Tibial nerve (tissue), 4 donors: ENCODE results near the gene MOCS1. TPM values are rescaled to one million over a fixed set of nuclear protein-coding genes. Genes with fewer than 3 reads are reported as not detected.

Experiments used
- DNase-seq, 2 donors: peaks; one replicate each; pipeline ENCODE4 v3.0.0-alpha.2; 2019; ENCODE audit warnings: low spot score in 2 of 2
- H3K27ac ChIP-seq, 4 donors: fragments of 200-600 bp; sonication (generic) in 3 of 4; one replicate each; pipeline ENCODE4 v1.5.1; 2017 to 2019; ENCODE audit warnings: mild to moderate bottlenecking in 1 of 4
- H3K27me3 ChIP-seq, 2 donors: fragments of 200-600 bp; sonication (generic) in 1 of 2; one replicate each; pipeline versions ENCODE4 v1.5.1 to v1.6.0; 2017 to 2019
- H3K36me3 ChIP-seq, 3 donors: fragments of 200-600 bp; sonication (generic); one replicate each; pipeline ENCODE4 v1.5.1; 2018 to 2019
- H3K4me1 ChIP-seq, 4 donors: fragments of 200-600 bp; sonication (generic) in 3 of 4; one replicate each; pipeline ENCODE4 v1.5.1; 2017 to 2019
- H3K4me3 ChIP-seq, 4 donors: fragments of 200-600 bp; sonication (generic) in 3 of 4; one replicate each; pipeline ENCODE4 v1.5.1; 2017 to 2019; ENCODE audit warnings: mild to moderate bottlenecking in 1 of 4, moderate library complexity in 1 of 4
- H3K9me3 ChIP-seq, 4 donors: fragments of 200-600 bp; sonication (generic) in 3 of 4; one replicate each; pipeline ENCODE4 v1.5.1; 2017 to 2019
- EP300 ChIP-seq, 2 donors: sonication (generic); formaldehyde crosslinking; IDR thresholded peaks; one replicate each; pipeline ENCODE4 v1.6.1; 2017; ENCODE audit warnings: antibody characterized with exemption in 2 of 2, mild to moderate bottlenecking in 1 of 2
- POLR2A ChIP-seq, 2 donors: fragments of 450-650 bp; IDR thresholded peaks; one replicate each; pipeline ENCODE4 v1.6.1; 2017; ENCODE audit warnings: antibody characterized with exemption in 2 of 2, mild to moderate bottlenecking in 2 of 2, moderate library complexity in 2 of 2
- WGBS, 2 donors: methylation state at CpG; one replicate each; pipeline ENCODE4 v1.1.5; 2018; 5-methylcytosine and 5-hydroxymethylcytosine counted together
- total RNA-seq, 4 donors: library from RNA; depleted of rRNA; stranded (reverse); fragments of >200 nt; gene quantifications; one replicate each; pipeline ENCODE4 v1.1.0, GENCODE V29; 2016
- TF ChIP-seq, protein P1 (sequence below), 5 experiments: fragments of 200-600 bp in 3 of 5; fragments of 450-650 bp in 2 of 5; sonication (generic) in 3 of 5; IDR thresholded peaks; one replicate each; pipeline ENCODE4 v1.5.1; 2016 to 2019; ENCODE audit warnings: antibody characterized with exemption in 5 of 5, mild to moderate bottlenecking in 3 of 5, moderate library complexity in 2 of 5

MOCS1 gene
- total RNA-seq, 4 donors from 2014 or later = 56.7 to 103 (median 71.0) TPM

DNA sequence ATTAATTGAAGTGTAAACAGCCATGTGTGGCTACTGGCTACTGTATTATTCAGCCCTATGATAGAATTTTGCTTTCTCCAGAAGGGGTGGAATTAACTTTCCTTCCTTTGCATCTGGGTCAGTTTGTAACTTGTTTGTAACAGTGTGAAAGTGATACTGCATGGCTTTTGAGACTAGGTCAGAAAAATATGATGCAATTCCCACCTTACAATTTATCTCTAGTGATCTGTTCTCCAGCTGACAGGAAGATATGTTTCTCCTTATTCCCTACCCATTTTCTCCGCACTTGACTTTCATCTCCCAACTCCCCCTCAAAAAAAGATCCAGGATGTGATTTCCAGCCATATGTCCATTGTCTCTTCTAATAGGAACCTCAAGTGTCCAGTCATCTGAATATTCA, 2.6 kb upstream of the MOCS1 start:
- Histone ChIP-seq H3K4me3 (no peak overlapping the region), H3K27ac (no peak overlapping the region), H3K4me1 (peaks cover 0 to 30% (median 15%) of the 10 kb centered on the region in 4 donors), H3K27me3 (no peaks in the 10 kb centered on the region), H3K9me3 (no peaks in the 10 kb centered on the region), H3K36me3 (no peaks in the 10 kb centered on the region)
- no peak for TF ChIP-seq POLR2A (IDR thresholded peaks at IDR 0.05)
- TF ChIP-seq, protein P1, sequence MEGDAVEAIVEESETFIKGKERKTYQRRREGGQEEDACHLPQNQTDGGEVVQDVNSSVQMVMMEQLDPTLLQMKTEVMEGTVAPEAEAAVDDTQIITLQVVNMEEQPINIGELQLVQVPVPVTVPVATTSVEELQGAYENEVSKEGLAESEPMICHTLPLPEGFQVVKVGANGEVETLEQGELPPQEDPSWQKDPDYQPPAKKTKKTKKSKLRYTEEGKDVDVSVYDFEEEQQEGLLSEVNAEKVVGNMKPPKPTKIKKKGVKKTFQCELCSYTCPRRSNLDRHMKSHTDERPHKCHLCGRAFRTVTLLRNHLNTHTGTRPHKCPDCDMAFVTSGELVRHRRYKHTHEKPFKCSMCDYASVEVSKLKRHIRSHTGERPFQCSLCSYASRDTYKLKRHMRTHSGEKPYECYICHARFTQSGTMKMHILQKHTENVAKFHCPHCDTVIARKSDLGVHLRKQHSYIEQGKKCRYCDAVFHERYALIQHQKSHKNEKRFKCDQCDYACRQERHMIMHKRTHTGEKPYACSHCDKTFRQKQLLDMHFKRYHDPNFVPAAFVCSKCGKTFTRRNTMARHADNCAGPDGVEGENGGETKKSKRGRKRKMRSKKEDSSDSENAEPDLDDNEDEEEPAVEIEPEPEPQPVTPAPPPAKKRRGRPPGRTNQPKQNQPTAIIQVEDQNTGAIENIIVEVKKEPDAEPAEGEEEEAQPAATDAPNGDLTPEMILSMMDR (IDR thresholded peaks at IDR 0.05) = no peak
- no peak for TF ChIP-seq EP300 (IDR thresholded peaks at IDR 0.05)
- DNase-seq = no peak
- 93 to 97% methylated on average over 1 of the region's 1 CpG for WGBS, 2 donors

DNA sequence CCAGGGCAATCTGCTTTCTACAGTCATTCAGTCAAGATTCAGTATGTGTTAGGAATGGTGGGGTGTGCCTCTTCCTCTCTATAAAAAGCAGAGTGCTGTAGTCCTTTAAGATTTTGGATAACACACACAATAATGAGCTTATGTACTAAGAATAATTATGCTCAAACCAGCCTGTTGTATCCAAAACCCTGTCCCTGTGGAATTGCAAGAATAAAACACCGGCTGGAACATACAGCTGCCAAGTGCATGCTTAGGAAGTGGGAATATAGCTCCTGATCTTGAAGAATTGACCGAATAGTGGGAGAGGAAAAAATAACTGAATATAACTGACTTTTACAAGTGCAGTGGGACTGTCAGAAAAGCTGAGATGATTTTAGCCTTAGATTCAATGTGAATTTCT, 979 bp upstream of the MOCS1 start:
- peaks cover 0 to 47% (median 25%) of the 10 kb centered on the region in 4 donors for H3K4me1 ChIP-seq
- TF ChIP-seq, protein P1 (IDR thresholded peaks at IDR 0.05) = no peak
- TF ChIP-seq POLR2A (IDR thresholded peaks at IDR 0.05) (no peak), EP300 (IDR thresholded peaks at IDR 0.05) (no peak)
- no peaks in the 10 kb centered on the region for H3K36me3 ChIP-seq
- DNase-seq = no peak
- H3K27me3 ChIP-seq = no peaks in the 10 kb centered on the region
- H3K4me3 ChIP-seq = no peak overlapping the region
- 52 to 57% methylated on average over 2 of the region's 2 CpGs for WGBS, 2 donors
- H3K9me3 ChIP-seq = no peaks in the 10 kb centered on the region
- H3K27ac ChIP-seq = peak overlapping the region in 2 of 4 donors; percentile 25 to 97

DNA sequence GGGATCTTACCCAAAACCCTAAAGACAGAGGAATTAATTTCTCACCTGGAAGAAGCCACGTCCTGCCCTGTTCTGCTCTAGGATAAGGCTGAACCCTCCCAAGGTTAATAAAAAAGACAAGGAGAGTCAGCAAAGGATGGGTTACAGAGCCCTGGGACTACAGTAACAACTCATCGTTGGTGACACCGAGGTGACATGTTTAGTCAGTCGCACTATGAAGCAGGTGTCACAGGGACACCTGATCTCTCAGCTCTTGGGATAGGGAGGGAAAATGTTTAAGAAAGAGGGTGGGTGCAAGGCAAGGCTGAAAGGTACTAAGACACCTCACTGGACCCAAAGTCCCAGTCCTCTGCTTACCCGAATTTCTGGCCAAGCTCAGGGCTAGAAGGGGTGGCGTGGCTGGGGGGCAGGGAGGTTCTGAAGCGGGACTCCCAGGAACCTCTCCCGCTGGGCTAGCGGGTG, 562 bp downstream of the MOCS1 start:
- Histone ChIP-seq H3K27me3 (no peaks in the 10 kb centered on the region), H3K4me3 (peak overlapping the region; percentile 54 to 94 (median 68)), H3K4me1 (peaks cover 0 to 58% (median 26%) of the 10 kb centered on the region in 4 donors), H3K36me3 (no peaks in the 10 kb centered on the region), H3K27ac (peak overlapping the region; percentile 77 to 97 (median 88)), H3K9me3 (no peaks in the 10 kb centered on the region)
- no peak for DNase-seq
- TF ChIP-seq POLR2A (IDR thresholded peaks at IDR 0.05) = no peak
- no peak for TF ChIP-seq EP300 (IDR thresholded peaks at IDR 0.05)
- TF ChIP-seq, protein P1 (IDR thresholded peaks at IDR 0.05) = no peak
- WGBS, 2 donors = 17 to 20% methylated on average over 8 to 9 of the region's 9 CpGs

DNA sequence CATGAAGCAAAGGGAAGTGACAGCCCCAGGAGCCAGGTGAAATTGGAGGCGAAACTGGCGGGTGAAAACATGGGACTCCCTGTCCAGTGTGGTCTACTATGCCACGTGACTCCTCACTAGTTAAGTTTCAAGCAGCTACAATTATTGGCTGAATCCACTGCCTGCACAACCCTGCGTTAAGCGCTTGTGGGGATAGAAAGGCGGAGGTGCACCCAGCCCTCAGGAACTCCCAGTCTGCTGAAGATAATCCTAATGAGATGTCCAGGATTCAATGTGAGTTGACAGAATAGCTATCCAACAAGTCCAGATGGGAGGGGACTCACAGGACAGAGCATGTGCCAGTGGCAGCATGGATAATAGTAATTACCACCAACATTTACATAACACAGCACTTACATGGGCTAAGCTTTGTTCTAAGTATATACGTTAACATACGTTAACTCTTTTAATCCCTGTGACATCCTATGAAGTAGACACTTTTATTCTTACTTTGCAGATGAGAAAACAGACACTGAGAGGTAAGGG, 1.8 kb downstream of the MOCS1 start:
- H3K27ac ChIP-seq = peak overlapping the region; percentile 77 to 97 (median 88)
- TF ChIP-seq POLR2A (IDR thresholded peaks at IDR 0.05) (no peak), EP300 (IDR thresholded peaks at IDR 0.05) (no peak)
- TF ChIP-seq, protein P1 (IDR thresholded peaks at IDR 0.05) = no peak

DNA sequence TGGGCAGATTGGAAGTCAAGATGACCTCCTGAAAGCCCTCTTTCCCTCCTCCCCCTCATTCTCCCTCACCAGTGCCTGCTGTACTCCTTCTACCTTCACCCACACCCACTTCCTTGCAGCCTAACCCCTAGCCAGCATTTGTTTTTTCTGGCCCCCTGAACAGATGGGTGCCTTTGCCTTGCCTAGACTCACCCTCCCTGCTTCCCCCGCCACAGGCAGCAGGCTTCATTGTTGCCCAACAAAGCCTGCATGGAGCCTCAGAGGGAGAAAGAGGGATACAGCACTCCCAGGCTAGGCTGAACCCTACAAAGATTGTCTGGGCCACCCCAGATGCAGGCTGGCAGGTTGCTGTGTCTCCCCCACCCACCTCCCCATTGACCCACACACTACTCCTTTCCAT, 2.7 kb downstream of the MOCS1 start:
- peak overlapping the region in 1 of 4 donors; percentile 94 for H3K4me3 ChIP-seq
- DNase-seq = no peak
- TF ChIP-seq POLR2A (IDR thresholded peaks at IDR 0.05) (no peak), EP300 (IDR thresholded peaks at IDR 0.05) (no peak)
- TF ChIP-seq, protein P1 (IDR thresholded peaks at IDR 0.05) = no peak
- no peaks in the 10 kb centered on the region for H3K27me3 ChIP-seq
- H3K36me3 ChIP-seq = peaks cover 0 to 7% (median 0%) of the 10 kb centered on the region in 3 donors
- H3K27ac ChIP-seq = peak overlapping the region; percentile 31 to 97 (median 66)
- H3K4me1 ChIP-seq = peaks cover 0 to 79% (median 36%) of the 10 kb centered on the region in 4 donors
- WGBS, 2 donors = 50 to 80% methylated on average over 1 of the region's 1 CpG
- no peaks in the 10 kb centered on the region for H3K9me3 ChIP-seq

More for the DNA sequence above, 1.8 kb downstream of the MOCS1 start:
- H3K36me3 ChIP-seq = no peaks in the 10 kb centered on the region
- H3K27me3 ChIP-seq = no peaks in the 10 kb centered on the region
- peak overlapping the region in 3 of 4 donors; percentile 54 to 94 (median 72) for H3K4me3 ChIP-seq
- 72 to 73% methylated on average over 8 of the region's 8 CpGs for WGBS, 2 donors
- H3K4me1 ChIP-seq = peaks cover 0 to 70% (median 29%) of the 10 kb centered on the region in 4 donors
- H3K9me3 ChIP-seq = no peaks in the 10 kb centered on the region
- DNase-seq = no peak
